Aorta (tissue), 5 donors: ENCODE results near the gene GPR155. TPM values are rescaled to one million over a fixed set of nuclear protein-coding genes. Genes with fewer than 3 reads are reported as not detected.
"Not testable (repeated sequence)": the region's sequence is repeated elsewhere in the genome, so short reads cannot be mapped to it uniquely, and the experiment has no call there.

Experiments used
- ATAC-seq: fragments of 200-7000 bp; cut with Tn5 transposase; one replicate; pipeline ENCODE4 v1.9.1; 2022; ENCODE audit warnings: moderate library complexity; ENCODE audit not compliant: low FRiP score
- DNase-seq, 2 donors: peaks; one replicate each; pipeline ENCODE4 v3.0.0-alpha.2; 2020
- H3K27ac ChIP-seq, 2 donors: one replicate each; pipeline ENCODE4 v1.5.1; 2013; ENCODE audit warnings: low read length in 2 of 2, mild to moderate bottlenecking in 2 of 2, moderate library complexity in 2 of 2, control low read depth in 1 of 2, inconsistent platforms in 1 of 2, low read depth in 1 of 2
- H3K27me3 ChIP-seq, 2 donors: one replicate each; pipeline ENCODE4 v1.6.1; 2013; ENCODE audit warnings: control low read depth in 1 of 2, low read length in 1 of 2, mild to moderate bottlenecking in 1 of 2, moderate library complexity in 1 of 2; ENCODE audit not compliant: insufficient read depth in 2 of 2, control insufficient read depth in 1 of 2
- H3K36me3 ChIP-seq, 2 donors: one replicate each; pipeline ENCODE4 v1.6.1; 2013; ENCODE audit warnings: control low read depth in 1 of 2, low read length in 1 of 2, mild to moderate bottlenecking in 1 of 2; ENCODE audit not compliant: insufficient read depth in 2 of 2, control insufficient read depth in 1 of 2
- H3K4me1 ChIP-seq, 2 donors: one replicate each; pipeline ENCODE4 v1.6.1; 2013; ENCODE audit warnings: low read length in 2 of 2, control low read depth in 1 of 2, mild to moderate bottlenecking in 1 of 2, moderate library complexity in 1 of 2; ENCODE audit not compliant: insufficient read depth in 2 of 2, control insufficient read depth in 1 of 2
- H3K4me3 ChIP-seq, 2 donors: one replicate each; pipeline ENCODE4 v1.5.1; 2013; ENCODE audit warnings: low read length in 2 of 2, control low read depth in 1 of 2, mild to moderate bottlenecking in 1 of 2
- H3K9me3 ChIP-seq: one replicate; pipeline ENCODE4 v1.6.1; 2013; ENCODE audit warnings: mild to moderate bottlenecking, low read length; ENCODE audit not compliant: control insufficient read depth
- WGBS, 2 donors: extraction: QIAGEN DNeasy Blood & Tissue Kit; methylation state at CpG; one replicate each; pipeline ENCODE4 v1.1.7; 2013; 5-methylcytosine and 5-hydroxymethylcytosine counted together
- intact Hi-C, 2 donors: fragments of 100-400 bp; cut with DNase I; formaldehyde crosslinking; loops; one replicate each; pipeline versions ENCODE4 v1.14.2 to v1.15.0; 2022
- polyA plus RNA-seq, 2 donors: library from polyadenylated mRNA; stranded (reverse); fragments of 200-250 nt; gene quantifications; one replicate each; pipeline ENCODE4 v1.2.3, GENCODE V29; 2013
- total RNA-seq, 2 donors: library from RNA; stranded (reverse); fragmentation: NEBNext Ultra II Directional; extraction: Animal tissue kit (Norgen Biotek cat#: 25700); gene quantifications; one replicate each; pipeline ENCODE4 v1.2.1, GENCODE V29; 2021
- donor health status: healthy with polysubstance abuse.
- donor health status: Bipolar disorder and iron deficiency.
- donor health status: DM: no; HTN: no; CAD: no.
- donor health status: DM: no; HTN: no; CAD: no.
- donor health status: DM: yes; HTN: yes; CAD: no.

The GPR155 gene
- total and polyA plus RNA-seq, 4 donors = 0.25 to 15.9 (median 4.4) TPM

- 88 to 91% methylated on average over 9 of the region's 9 CpGs for WGBS, 2 donors
- not testable (repeated sequence) for DNase-seq, H3K36me3 ChIP-seq, H3K27ac ChIP-seq, H3K4me3 ChIP-seq, H3K27me3 ChIP-seq, ATAC-seq, H3K9me3 ChIP-seq, H3K4me1 ChIP-seq
- intact Hi-C loops = loop anchor here in 1 of 2 donors (5.0 to 10.0 kb wide), 2 partner anchors 110 to 197 kb away; partner anchors contain the start of gene WIPF1
Observed at GRCh38 chr2:174485045-174485444, 1.8 kb downstream of the GPR155 start.

DNA sequence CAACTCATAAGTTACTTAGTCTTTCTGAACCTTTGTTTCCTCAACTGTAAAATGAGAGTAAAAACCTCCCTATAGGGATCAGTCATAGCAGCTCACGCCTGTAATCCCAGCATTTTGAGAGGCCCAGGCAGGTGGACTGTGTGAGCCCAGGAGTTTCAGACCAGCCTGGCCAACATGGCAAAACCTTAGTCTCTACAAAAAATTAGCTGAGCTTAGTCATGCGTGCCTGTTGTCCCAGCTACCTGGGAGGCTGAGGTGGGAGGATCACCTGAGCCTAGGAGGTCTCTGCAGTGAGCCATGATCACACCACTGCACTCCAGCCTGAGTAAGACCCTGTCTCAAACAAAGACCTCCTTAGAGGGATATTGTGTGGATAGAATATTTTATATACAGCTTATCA lies 2.3 kb downstream of the GPR155 start:
- Histone ChIP-seq H3K9me3 (no peaks in the 10 kb centered on the region), H3K4me1 (no peaks in the 10 kb centered on the region), H3K27me3 (no peaks in the 10 kb centered on the region), H3K27ac (no peak overlapping the region), H3K4me3 (no peak overlapping the region), H3K36me3 (no peaks in the 10 kb centered on the region)
- intact Hi-C loops = loop anchor here in 1 of 2 donors (10.0 kb wide), 1 partner anchor 110 kb away; the partner anchor contains the start of gene WIPF1
- ATAC-seq (no peak), DNase-seq (no peak)
- 93 to 94% methylated on average over 2 of the region's 2 CpGs for WGBS, 2 donors

- no peaks in the 10 kb centered on the region for H3K9me3 ChIP-seq
- no peaks in the 10 kb centered on the region for H3K36me3 ChIP-seq
- H3K27ac ChIP-seq = no peak overlapping the region
- WGBS, 2 donors = 95 to 98% methylated on average over 6 of the region's 6 CpGs
- H3K4me3 ChIP-seq = no peak overlapping the region
- H3K4me1 ChIP-seq = no peaks in the 10 kb centered on the region
- DNase-seq (no peak), ATAC-seq (no peak)
- intact Hi-C loops = loop anchor here in 1 of 2 donors (10.0 kb wide), 1 partner anchor 112 kb away; the partner anchor contains the start of gene WIPF1
- no peaks in the 10 kb centered on the region for H3K27me3 ChIP-seq
Observed at GRCh38 chr2:174482854-174483253, 4.0 kb downstream of the GPR155 start.

GRCh38 chr2:174477759-174478158 lies 9.1 kb downstream of the GPR155 start:
- Histone ChIP-seq H3K27me3 (no peaks in the 10 kb centered on the region), H3K36me3 (no peaks in the 10 kb centered on the region), H3K4me1 (no peaks in the 10 kb centered on the region), H3K27ac (no peak overlapping the region), H3K9me3 (no peaks in the 10 kb centered on the region), H3K4me3 (no peak overlapping the region)
- 88 to 96% methylated on average over 1 of the region's 1 CpG for WGBS, 2 donors
- DNase-seq = no peak
- intact Hi-C loops = no loop called here
- ATAC-seq = no peak

DNA sequence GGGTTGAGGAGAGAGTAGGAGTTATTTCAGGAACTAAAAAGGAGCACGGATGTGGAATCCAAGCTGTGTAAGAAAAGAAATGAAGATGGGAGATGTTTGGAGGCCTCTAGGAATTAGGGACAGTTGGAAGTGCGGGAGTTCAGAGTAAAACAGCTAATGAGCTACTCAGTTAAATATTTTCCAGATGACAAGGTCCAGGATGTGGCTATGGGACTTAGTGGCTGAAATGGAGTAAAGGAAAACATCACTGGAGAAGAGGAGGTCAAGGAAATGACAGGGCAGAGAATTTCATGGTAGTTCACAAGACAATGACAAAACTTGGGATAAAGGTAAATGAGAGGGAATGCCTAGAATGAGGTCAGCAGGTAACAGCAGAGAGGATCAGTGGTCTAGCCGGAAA lies 13.0 kb downstream of the GPR155 start:
- no peaks in the 10 kb centered on the region for H3K27me3 ChIP-seq
- ATAC-seq (no peak), DNase-seq (no peak)
- H3K27ac ChIP-seq = no peak overlapping the region
- no peaks in the 10 kb centered on the region for H3K4me1 ChIP-seq
- H3K9me3 ChIP-seq = no peaks in the 10 kb centered on the region
- intact Hi-C loops = no loop called here
- H3K4me3 ChIP-seq = no peak overlapping the region
- no peaks in the 10 kb centered on the region for H3K36me3 ChIP-seq
- 69 to 74% methylated on average over 3 of the region's 3 CpGs for WGBS, 2 donors

- H3K27me3 ChIP-seq = no peaks in the 10 kb centered on the region
- intact Hi-C loops = loop anchor here (2.0 to 10.0 kb wide), 2 partner anchors 59 to 141 kb away; no protein-coding TSS in a partner anchor
- H3K27ac ChIP-seq = no peak overlapping the region
- no peak overlapping the region for H3K4me3 ChIP-seq
- ATAC-seq = peak; percentile 41
- DNase-seq = no peak
- H3K4me1 ChIP-seq = no peaks in the 10 kb centered on the region
- H3K9me3 ChIP-seq = no peaks in the 10 kb centered on the region
- WGBS, 2 donors = 77 to 78% methylated on average over 4 of the region's 4 CpGs
- H3K36me3 ChIP-seq = no peaks in the 10 kb centered on the region
Observed at GRCh38 chr2:174465327-174465726, 21.5 kb downstream of the GPR155 start.

DNA sequence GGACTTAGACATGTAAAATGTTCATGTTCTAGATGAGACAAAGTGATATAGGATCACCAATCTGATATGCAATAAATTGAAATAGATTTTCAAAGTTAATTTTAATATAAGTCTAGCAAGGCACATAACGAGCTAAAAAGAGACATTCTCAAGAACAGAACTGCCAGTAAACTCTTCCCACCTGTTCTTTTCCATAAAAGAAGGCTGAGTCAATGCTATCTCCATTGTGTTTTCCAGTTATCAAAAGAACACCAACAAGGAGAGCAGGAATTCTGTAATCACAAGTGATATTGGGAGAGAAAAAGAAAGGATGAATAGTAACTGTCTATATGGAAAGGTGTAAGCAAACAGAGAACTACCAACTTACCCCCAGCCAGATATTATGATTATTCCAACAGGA lies 25.6 kb downstream of the GPR155 start:
- 88 to 94% methylated on average over 1 of the region's 1 CpG for WGBS, 2 donors
- peaks cover 0 to 4% of the 10 kb centered on the region in 2 donors for H3K36me3 ChIP-seq

DNA sequence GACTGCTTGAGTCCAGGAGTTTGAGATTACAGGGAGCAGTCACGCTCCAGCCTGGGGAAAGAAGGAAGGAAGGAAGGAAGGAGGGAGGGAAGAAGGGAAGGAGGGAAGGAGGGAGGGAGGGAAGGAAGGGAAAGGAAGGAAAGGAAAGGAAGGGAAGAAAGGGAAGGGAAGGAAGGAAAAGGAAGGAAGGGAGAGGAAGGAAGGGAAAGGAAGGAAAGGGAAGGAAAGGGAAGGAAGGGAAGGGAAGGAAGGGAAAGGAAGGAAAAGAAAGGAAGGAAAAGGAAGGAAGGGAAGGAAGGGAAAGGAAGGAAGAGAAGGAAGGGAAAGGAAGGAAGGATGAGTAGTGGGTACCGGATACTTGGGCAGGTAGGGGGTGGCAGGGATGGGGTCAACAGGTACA lies 32.3 kb downstream of the GPR155 start:
- ATAC-seq (no peak), DNase-seq (no peak)
- H3K9me3 ChIP-seq = no peaks in the 10 kb centered on the region
- no peak overlapping the region for H3K27ac ChIP-seq
- H3K4me1 ChIP-seq = no peaks in the 10 kb centered on the region
- no peaks in the 10 kb centered on the region for H3K27me3 ChIP-seq
- intact Hi-C loops = no loop called here
- peaks cover 0 to 1% of the 10 kb centered on the region in 2 donors for H3K36me3 ChIP-seq
- H3K4me3 ChIP-seq = no peak overlapping the region
- 93 to 98% methylated on average over 2 of the region's 2 CpGs for WGBS, 2 donors

More for the DNA sequence above, 25.6 kb downstream of the GPR155 start:
- DNase-seq = no peak
- Histone ChIP-seq H3K27ac (no peak overlapping the region), H3K9me3 (no peaks in the 10 kb centered on the region), H3K27me3 (no peaks in the 10 kb centered on the region), H3K4me1 (no peaks in the 10 kb centered on the region), H3K4me3 (no peak overlapping the region)
- intact Hi-C loops = loop anchor here (5.0 to 10.0 kb wide), 4 partner anchors 61 to 231 kb away; no protein-coding TSS in a partner anchor
- no peak for ATAC-seq

DNA sequence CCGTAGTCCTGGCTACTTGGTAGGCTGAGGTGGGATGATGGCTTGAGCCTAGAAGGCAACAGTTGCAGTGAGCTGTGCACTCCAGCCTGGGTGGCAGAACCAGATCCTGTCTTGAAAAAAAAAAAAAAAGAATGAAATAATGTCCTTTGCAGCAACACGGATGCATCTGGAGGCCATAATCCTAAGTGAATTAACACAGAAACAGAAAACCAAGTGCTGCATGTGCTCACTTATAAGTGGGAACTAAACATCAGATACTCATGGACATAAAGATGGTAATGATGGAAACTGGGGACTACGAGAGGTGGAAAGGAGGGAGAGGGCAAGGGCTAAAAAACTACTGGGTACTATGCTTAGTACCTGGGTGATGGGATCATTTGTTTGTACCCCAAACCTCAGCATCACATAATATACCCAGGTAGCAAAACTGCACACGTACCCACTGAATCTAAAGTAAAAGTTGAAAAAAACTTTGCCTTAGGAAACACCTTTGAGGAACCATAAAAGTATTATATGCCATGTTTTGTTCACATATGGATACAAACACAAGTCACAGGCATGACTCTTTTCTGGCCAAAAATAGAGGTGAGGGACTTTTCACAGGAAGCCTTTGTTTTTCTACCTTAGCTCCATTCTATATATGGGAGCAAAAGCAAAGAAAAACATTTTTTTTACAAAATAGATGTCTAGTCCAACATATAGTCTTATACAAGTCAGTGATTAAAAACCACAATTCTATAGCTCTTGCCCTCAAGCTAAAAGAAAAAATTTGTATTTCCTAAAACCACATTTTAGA lies 36.6 kb downstream of the GPR155 start:
- DNase-seq = no peak
- no peaks in the 10 kb centered on the region for H3K9me3 ChIP-seq
- H3K36me3 ChIP-seq = no peaks in the 10 kb centered on the region
- no peaks in the 10 kb centered on the region for H3K4me1 ChIP-seq
- no peak for ATAC-seq
- no peak overlapping the region for H3K27ac ChIP-seq
- WGBS, 2 donors = 86 to 88% methylated on average over 4 of the region's 4 CpGs
- intact Hi-C loops = no loop called here
- no peak overlapping the region for H3K4me3 ChIP-seq
- no peaks in the 10 kb centered on the region for H3K27me3 ChIP-seq
